ENCODE data around the gene TRPM5.
A peak's percentile ranks its signal among the peaks of the same experiment; 100 is the strongest.

The TRPM5 gene

GRCh38 chr11:2402890-2403645 is 41.2 kb downstream of the TRPM5 start:
- DNase-seq = no peak

GRCh38 chr11:2402106-2402505 is 42.2 kb downstream of the TRPM5 start:
- DNase-seq = no peak

GRCh38 chr11:2401436-2401984 is 42.8 kb downstream of the TRPM5 start:
- DNase-seq = no peak

- no peak for DNase-seq
Observed at GRCh38 chr11:2400762-2401435, 43.4 kb downstream of the TRPM5 start.

- DNase-seq = peak; percentile 100
Observed at GRCh38 chr11:2400069-2400761, 44.1 kb downstream of the TRPM5 start, which contains the start of gene TSSC4. TSS of gene TSSC4 (plus strand) at chr11:2400750. CDS start at chr11:2402634, 1,884 bp downstream.

GRCh38 chr11:2399488-2400068 is 44.7 kb downstream of the TRPM5 start:
- DNase-seq = no peak

- no peak for DNase-seq
Observed at GRCh38 chr11:2398664-2399355, 45.5 kb downstream of the TRPM5 start.

- DNase-seq = no peak
Observed at GRCh38 chr11:2397005-2397404, 47.3 kb downstream of the TRPM5 start.

- no peak for DNase-seq
Observed at GRCh38 chr11:2396471-2396870, 47.8 kb downstream of the TRPM5 start.

GRCh38 chr11:2395856-2396255 is 48.5 kb downstream of the TRPM5 start:
- no peak for DNase-seq

GRCh38 chr11:2395211-2395730 is 49.0 kb downstream of the TRPM5 start:
- no peak for DNase-seq

- DNase-seq = no peak
Observed at GRCh38 chr11:2394818-2395105, 49.6 kb downstream of the TRPM5 start.

Measured in activated CD4-positive, alpha-beta T cell treated with anti-CD3 and anti-CD28 coated beads, Interleukin-2, Interleukin-6, amounts not matched to agents 100 ng/mL and 50 ng/mL, durations not matched to agents 16 hours and 8 hours (primary cell).